HG03139 (cell line): ENCODE results near the gene ANKRD39.

Source experiments
- ATAC-seq: cut with Tn5 transposase; IDR thresholded peaks from one replicate; pipeline ENCODE4 v1.9.1; 2021; ENCODE audit not compliant: unreplicated experiment

ANKRD39 gene

GRCh38 chr2:96888072-96889011, 30.5 kb upstream of the ANKRD39 start:
- ATAC-seq = no peak

GRCh38 chr2:96887493-96888012, 29.7 kb upstream of the ANKRD39 start:
- ATAC-seq = no peak

- ATAC-seq = no peak
Observed at GRCh38 chr2:96885432-96886347, 27.9 kb upstream of the ANKRD39 start.

GRCh38 chr2:96884299-96885094, 26.7 kb upstream of the ANKRD39 start:
- ATAC-seq = no peak

GRCh38 chr2:96883306-96883705, 25.5 kb upstream of the ANKRD39 start:
- no peak for ATAC-seq

- no peak for ATAC-seq
Observed at GRCh38 chr2:96882906-96883305, 25.1 kb upstream of the ANKRD39 start.

- no peak for ATAC-seq
Observed at GRCh38 chr2:96882230-96882629, 24.4 kb upstream of the ANKRD39 start.

GRCh38 chr2:96881349-96882195, 23.8 kb upstream of the ANKRD39 start:
- no peak for ATAC-seq

- no peak for ATAC-seq
Observed at GRCh38 chr2:96880891-96881273, 23.1 kb upstream of the ANKRD39 start.

GRCh38 chr2:96879545-96880040, 21.8 kb upstream of the ANKRD39 start:
- no peak for ATAC-seq

GRCh38 chr2:96878796-96879544, 21.2 kb upstream of the ANKRD39 start:
- ATAC-seq = no peak

- no peak for ATAC-seq
Observed at GRCh38 chr2:96878171-96878570, 20.4 kb upstream of the ANKRD39 start.

GRCh38 chr2:96877631-96878092, 19.8 kb upstream of the ANKRD39 start:
- ATAC-seq = no peak

GRCh38 chr2:96877042-96877451, 19.2 kb upstream of the ANKRD39 start:
- no peak for ATAC-seq

- ATAC-seq = no peak
Observed at GRCh38 chr2:96876269-96877041, 18.6 kb upstream of the ANKRD39 start.

- ATAC-seq = no peak
Observed at GRCh38 chr2:96875498-96876268, 17.9 kb upstream of the ANKRD39 start.

GRCh38 chr2:96874198-96874831, 16.5 kb upstream of the ANKRD39 start:
- no peak for ATAC-seq
